ENCODE results near the gene RAMAC.

Gene RAMAC

GRCh38 chr15:82969353-82969752 lies 16.7 kb upstream of the RAMAC start:
- no peaks in the 10 kb centered on the region for H3K9me3 ChIP-seq
- no peak overlapping the region for H3K27ac ChIP-seq
- H3K27me3 ChIP-seq: no peaks in the 10 kb centered on the region
- H3K4me3 ChIP-seq (ENCODE audit: low read depth in 1 of 2, low read length in 1 of 2): no peak overlapping the region
- H3K4me1 ChIP-seq (ENCODE audit: control insufficient read depth in 1 of 2, insufficient read depth in 1 of 2, low read depth in 1 of 2, low read length in 1 of 2): peaks cover 4 to 7% of the 10 kb centered on the region in 2 experiments
- no peaks in the 10 kb centered on the region for H3K36me3 ChIP-seq
- TF ChIP-seq, protein P1, sequence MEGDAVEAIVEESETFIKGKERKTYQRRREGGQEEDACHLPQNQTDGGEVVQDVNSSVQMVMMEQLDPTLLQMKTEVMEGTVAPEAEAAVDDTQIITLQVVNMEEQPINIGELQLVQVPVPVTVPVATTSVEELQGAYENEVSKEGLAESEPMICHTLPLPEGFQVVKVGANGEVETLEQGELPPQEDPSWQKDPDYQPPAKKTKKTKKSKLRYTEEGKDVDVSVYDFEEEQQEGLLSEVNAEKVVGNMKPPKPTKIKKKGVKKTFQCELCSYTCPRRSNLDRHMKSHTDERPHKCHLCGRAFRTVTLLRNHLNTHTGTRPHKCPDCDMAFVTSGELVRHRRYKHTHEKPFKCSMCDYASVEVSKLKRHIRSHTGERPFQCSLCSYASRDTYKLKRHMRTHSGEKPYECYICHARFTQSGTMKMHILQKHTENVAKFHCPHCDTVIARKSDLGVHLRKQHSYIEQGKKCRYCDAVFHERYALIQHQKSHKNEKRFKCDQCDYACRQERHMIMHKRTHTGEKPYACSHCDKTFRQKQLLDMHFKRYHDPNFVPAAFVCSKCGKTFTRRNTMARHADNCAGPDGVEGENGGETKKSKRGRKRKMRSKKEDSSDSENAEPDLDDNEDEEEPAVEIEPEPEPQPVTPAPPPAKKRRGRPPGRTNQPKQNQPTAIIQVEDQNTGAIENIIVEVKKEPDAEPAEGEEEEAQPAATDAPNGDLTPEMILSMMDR (IDR thresholded peaks at IDR 0.05): no peak

- Histone ChIP-seq H3K27ac (no peak overlapping the region), H3K27me3 (no peaks in the 10 kb centered on the region), H3K36me3 (no peaks in the 10 kb centered on the region), H3K4me3 (ENCODE audit: low read depth in 1 of 2, low read length in 1 of 2) (no peak overlapping the region), H3K9me3 (no peaks in the 10 kb centered on the region), H3K4me1 (ENCODE audit: control insufficient read depth in 1 of 2, insufficient read depth in 1 of 2, low read depth in 1 of 2, low read length in 1 of 2) (peaks cover 4 to 7% of the 10 kb centered on the region in 2 experiments)
- TF ChIP-seq, protein P1 (IDR thresholded peaks at IDR 0.05): no peak
Measured at GRCh38 chr15:82970078-82970686, 15.8 kb upstream of the RAMAC start.

- no peaks in the 10 kb centered on the region for H3K9me3 ChIP-seq
- no peak overlapping the region for H3K27ac ChIP-seq
- H3K36me3 ChIP-seq: no peaks in the 10 kb centered on the region
- no peaks in the 10 kb centered on the region for H3K27me3 ChIP-seq
- no peak overlapping the region for H3K4me3 ChIP-seq (ENCODE audit: low read depth in 1 of 2, low read length in 1 of 2)
- TF ChIP-seq, protein P1 (IDR thresholded peaks at IDR 0.05): no peak
- H3K4me1 ChIP-seq (ENCODE audit: control insufficient read depth in 1 of 2, insufficient read depth in 1 of 2, low read depth in 1 of 2, low read length in 1 of 2): peaks cover 4 to 7% of the 10 kb centered on the region in 2 experiments
Measured at GRCh38 chr15:82970696-82971095, 15.3 kb upstream of the RAMAC start.

- peaks cover 4 to 7% of the 10 kb centered on the region in 2 experiments for H3K4me1 ChIP-seq (ENCODE audit: control insufficient read depth in 1 of 2, insufficient read depth in 1 of 2, low read depth in 1 of 2, low read length in 1 of 2)
- no peaks in the 10 kb centered on the region for H3K27me3 ChIP-seq
- TF ChIP-seq, protein P1 (IDR thresholded peaks at IDR 0.05): no peak
Measured at GRCh38 chr15:82971218-82971984, 14.6 kb upstream of the RAMAC start.

DNA sequence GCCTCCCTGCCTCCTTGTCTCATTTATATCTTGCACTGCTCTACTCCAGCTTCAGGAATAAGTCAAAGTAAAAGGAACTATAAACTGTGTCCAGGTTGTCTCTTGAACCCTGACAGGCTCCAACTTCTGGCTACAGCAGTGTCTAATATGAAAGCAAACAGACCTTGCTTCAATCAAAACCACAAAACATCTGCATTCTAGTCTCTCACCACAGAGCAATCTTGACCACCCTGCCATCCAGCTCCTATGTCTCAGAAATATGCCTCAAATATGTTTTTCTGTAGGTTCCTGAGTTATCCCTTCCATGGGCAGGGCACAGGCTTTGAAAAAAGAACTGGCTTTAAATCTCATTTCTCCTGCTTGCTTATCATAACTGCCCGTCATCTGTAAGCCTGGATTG lies 13.0 kb upstream of the RAMAC start:
- Histone ChIP-seq H3K9me3 (no peaks in the 10 kb centered on the region), H3K27me3 (no peaks in the 10 kb centered on the region), H3K36me3 (no peaks in the 10 kb centered on the region), H3K4me3 (ENCODE audit: low read depth in 1 of 2, low read length in 1 of 2) (no peak overlapping the region), H3K27ac (no peak overlapping the region), H3K4me1 (ENCODE audit: control insufficient read depth in 1 of 2, insufficient read depth in 1 of 2, low read depth in 1 of 2, low read length in 1 of 2) (peaks cover 2% of the 10 kb centered on the region in 2 experiments)
- TF ChIP-seq, protein P1 (IDR thresholded peaks at IDR 0.05): no peak

More at GRCh38 chr15:82971218-82971984, 14.6 kb upstream of the RAMAC start:
- Histone ChIP-seq H3K9me3 (no peaks in the 10 kb centered on the region), H3K4me3 (ENCODE audit: low read depth in 1 of 2, low read length in 1 of 2) (no peak overlapping the region), H3K27ac (no peak overlapping the region), H3K36me3 (no peaks in the 10 kb centered on the region)
